Measurements from ENCODE around the gene BTD.
A peak's percentile ranks its signal among the peaks of the same experiment; 100 is the strongest.

BTD gene, protein sequence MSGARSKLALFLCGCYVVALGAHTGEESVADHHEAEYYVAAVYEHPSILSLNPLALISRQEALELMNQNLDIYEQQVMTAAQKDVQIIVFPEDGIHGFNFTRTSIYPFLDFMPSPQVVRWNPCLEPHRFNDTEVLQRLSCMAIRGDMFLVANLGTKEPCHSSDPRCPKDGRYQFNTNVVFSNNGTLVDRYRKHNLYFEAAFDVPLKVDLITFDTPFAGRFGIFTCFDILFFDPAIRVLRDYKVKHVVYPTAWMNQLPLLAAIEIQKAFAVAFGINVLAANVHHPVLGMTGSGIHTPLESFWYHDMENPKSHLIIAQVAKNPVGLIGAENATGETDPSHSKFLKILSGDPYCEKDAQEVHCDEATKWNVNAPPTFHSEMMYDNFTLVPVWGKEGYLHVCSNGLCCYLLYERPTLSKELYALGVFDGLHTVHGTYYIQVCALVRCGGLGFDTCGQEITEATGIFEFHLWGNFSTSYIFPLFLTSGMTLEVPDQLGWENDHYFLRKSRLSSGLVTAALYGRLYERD

DNA sequence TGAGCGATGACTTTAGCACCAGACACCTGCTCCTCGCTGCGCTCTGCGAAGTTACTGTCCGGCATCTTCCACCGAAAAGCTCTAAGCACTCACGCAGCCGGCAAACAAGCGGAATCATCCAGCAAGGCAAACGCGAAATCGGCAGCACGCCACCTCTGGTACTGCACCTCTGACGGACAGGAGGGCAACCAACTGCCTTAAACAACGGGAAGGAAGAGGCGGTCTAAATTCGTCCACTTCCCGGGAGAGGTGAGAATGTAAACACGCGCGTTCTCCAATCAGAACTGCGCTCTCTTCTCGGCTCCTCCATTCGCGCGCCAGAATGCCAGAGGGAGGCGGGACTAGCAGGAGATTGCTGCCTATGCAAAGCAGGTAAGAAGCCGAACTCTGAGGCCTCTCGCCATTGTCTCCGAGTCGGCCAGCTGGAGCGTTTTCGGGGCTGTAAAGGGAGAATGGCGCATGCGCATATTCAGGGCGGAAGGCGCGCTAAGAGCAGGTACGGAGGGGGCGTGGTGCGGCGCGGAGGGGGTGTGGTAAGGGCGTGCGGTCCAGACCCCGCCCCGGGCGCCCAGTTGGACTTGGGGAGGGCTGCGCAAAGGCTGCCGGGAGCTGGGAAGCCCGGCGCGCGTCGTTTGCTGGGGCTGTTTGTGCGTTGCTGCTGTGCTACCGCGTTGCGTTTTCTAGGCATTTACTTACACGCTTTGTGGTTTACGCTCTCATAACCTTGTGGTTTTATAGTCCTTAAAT lies at the start of gene BTD, which contains the start of gene HACL1:
BTD (plus strand) TSS at position 347 of the 747 bp plus-strand sequence. CDS start 33,695 bp downstream, outside the sequence.
HACL1 (minus strand) TSS at position 171 of the 747 bp plus-strand sequence; CDS start at position 65, 106 bp downstream.
- in situ Hi-C loops (cut with HindIII; ENCODE audit: low pct_ligation_motif_present, low sequenced_read_pairs), result no loop called here
- Histone ChIP-seq H3K27ac (peak within 1 kb of the TSS; percentile 72), H3K4me3 (ENCODE audit: low read depth, low read length) (peak within 1 kb of the TSS; percentile 98), H3K36me3 (replicated peaks) (peaks cover 4% of the 10 kb centered on the region), H3K27me3 (replicated peaks) (no peaks in the 10 kb centered on the region)
- DNase-seq, result peak; percentile 99
- TF ChIP-seq, protein P1, sequence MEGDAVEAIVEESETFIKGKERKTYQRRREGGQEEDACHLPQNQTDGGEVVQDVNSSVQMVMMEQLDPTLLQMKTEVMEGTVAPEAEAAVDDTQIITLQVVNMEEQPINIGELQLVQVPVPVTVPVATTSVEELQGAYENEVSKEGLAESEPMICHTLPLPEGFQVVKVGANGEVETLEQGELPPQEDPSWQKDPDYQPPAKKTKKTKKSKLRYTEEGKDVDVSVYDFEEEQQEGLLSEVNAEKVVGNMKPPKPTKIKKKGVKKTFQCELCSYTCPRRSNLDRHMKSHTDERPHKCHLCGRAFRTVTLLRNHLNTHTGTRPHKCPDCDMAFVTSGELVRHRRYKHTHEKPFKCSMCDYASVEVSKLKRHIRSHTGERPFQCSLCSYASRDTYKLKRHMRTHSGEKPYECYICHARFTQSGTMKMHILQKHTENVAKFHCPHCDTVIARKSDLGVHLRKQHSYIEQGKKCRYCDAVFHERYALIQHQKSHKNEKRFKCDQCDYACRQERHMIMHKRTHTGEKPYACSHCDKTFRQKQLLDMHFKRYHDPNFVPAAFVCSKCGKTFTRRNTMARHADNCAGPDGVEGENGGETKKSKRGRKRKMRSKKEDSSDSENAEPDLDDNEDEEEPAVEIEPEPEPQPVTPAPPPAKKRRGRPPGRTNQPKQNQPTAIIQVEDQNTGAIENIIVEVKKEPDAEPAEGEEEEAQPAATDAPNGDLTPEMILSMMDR (IDR thresholded peaks at IDR 0.05; ENCODE audit: low read depth, low read length, missing control alignments), result peak; percentile 48

DNA sequence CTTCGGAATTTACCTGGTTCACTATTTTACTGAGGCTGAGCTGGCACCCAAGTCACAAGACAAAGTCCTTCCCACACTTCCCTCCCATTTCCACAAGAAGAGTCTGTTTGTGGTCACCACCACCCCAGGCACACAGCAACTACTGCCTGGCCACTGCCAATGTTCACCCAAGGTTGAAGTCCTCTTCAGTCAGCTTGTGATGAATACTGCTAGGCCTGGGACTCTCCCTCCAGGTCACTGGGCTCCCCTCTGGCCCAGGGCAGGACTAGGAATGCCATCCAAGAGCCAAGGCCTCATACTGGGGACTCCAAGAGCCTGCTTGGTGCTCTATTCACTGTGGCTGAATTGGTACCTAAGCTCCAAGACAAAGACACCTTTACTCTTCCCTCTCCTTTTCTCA lies 49.6 kb upstream of the BTD start:
- TF ChIP-seq, protein P1 (IDR thresholded peaks at IDR 0.05; ENCODE audit: low read depth, low read length, missing control alignments), result no peak
- in situ Hi-C loops (cut with HindIII; ENCODE audit: low pct_ligation_motif_present, low sequenced_read_pairs), result no loop called here
- DNase-seq, result no peak
- Histone ChIP-seq H3K27ac (no peak overlapping the region), H3K36me3 (replicated peaks) (peaks cover 3% of the 10 kb centered on the region), H3K27me3 (replicated peaks) (no peaks in the 10 kb centered on the region), H3K4me3 (ENCODE audit: low read depth, low read length) (no peak overlapping the region)

DNA sequence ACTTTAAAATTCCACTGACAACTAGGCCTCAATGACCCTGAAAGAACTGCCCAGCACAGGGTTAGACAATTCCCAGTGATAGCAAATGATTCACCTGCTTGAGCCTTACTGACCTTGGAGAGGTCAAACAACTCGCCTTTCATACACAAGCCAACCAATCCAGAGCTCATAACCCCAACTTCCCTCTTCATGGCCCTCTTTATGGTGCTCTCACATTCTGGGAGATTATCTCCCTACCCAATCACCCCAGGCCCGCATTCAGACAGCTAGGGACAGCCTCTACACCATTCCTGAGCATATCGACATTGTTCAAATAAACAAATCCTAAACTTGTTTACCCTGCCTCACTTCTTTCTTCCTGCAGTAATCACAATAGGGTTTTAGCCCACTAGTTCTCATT lies 47.8 kb upstream of the BTD start:
- H3K27me3 ChIP-seq (replicated peaks), result no peaks in the 10 kb centered on the region

DNA sequence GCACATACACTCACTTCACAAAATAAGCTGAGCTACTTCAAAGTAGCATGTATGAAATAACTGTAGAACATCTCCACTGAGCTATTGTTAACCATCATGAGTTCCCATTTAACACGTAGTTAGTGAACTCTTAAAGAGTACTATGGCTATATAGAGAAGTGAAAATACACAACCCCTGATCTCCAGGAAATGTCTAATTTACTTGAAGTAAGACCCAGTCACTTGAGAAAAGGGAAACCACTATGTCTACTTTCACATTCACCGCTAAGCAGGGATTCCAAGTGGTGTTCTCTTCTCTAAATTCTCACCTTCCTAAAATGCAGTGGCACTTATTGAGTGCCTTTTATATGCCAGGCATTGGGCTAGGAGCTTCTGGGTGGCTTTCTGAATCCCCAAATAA lies 45.0 kb upstream of the BTD start:
- peaks cover 6% of the 10 kb centered on the region for H3K36me3 ChIP-seq (replicated peaks)
- in situ Hi-C loops (cut with HindIII; ENCODE audit: low pct_ligation_motif_present, low sequenced_read_pairs), result no loop called here
- H3K27me3 ChIP-seq (replicated peaks), result no peaks in the 10 kb centered on the region
- H3K27ac ChIP-seq, result no peak overlapping the region
- TF ChIP-seq, protein P1 (IDR thresholded peaks at IDR 0.05; ENCODE audit: low read depth, low read length, missing control alignments), result no peak
- DNase-seq, result no peak
- H3K4me3 ChIP-seq (ENCODE audit: low read depth, low read length), result no peak overlapping the region

More for the DNA sequence above, 47.8 kb upstream of the BTD start:
- Histone ChIP-seq H3K4me3 (ENCODE audit: low read depth, low read length) (no peak overlapping the region), H3K27ac (no peak overlapping the region), H3K36me3 (replicated peaks) (peaks cover 3% of the 10 kb centered on the region)
- in situ Hi-C loops (cut with HindIII; ENCODE audit: low pct_ligation_motif_present, low sequenced_read_pairs), result no loop called here
- TF ChIP-seq, protein P1 (IDR thresholded peaks at IDR 0.05; ENCODE audit: low read depth, low read length, missing control alignments), result no peak
- DNase-seq, result no peak

DNA sequence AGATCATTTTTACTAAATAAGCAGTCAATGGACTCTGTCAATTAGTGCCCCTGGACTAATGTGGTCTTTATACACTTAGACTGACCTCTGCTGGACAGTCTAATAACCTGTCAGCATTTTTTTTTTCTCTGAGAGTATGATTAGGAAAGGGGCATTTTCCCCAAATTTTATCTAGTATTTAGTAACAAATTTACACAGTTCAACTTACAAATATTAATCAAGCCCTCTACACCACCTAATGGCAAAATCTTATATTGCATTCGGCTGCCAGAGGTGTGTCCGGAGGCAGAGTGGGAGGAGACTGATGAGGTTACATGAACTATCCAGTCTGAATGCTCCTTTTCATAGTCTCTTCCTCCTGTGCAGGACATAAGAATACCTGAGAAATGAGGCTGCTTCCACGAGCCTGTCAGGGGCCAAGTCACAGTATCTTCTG lies 44.0 kb upstream of the BTD start:
- in situ Hi-C loops (cut with HindIII; ENCODE audit: low pct_ligation_motif_present, low sequenced_read_pairs), result no loop called here
- no peak overlapping the region for H3K27ac ChIP-seq
- H3K4me3 ChIP-seq (ENCODE audit: low read depth, low read length), result no peak overlapping the region
- TF ChIP-seq, protein P1 (IDR thresholded peaks at IDR 0.05; ENCODE audit: low read depth, low read length, missing control alignments), result peak; percentile 66
- peaks cover 11% of the 10 kb centered on the region for H3K36me3 ChIP-seq (replicated peaks)
- H3K27me3 ChIP-seq (replicated peaks), result no peaks in the 10 kb centered on the region
- DNase-seq, result peak; percentile 82
